Activated CD4-positive, alpha-beta T cell treated with anti-CD3 and anti-CD28 coated beads, Interleukin-2, amount 10 ng/mL, durations not matched to agents 7 days and 5 days (primary cell): ENCODE measurements around the gene ENDOD1. TPM values are rescaled to one million over a fixed set of nuclear protein-coding genes. Genes with fewer than 3 reads are reported as not detected.
"Not testable (repeated sequence)": the region's sequence is repeated elsewhere in the genome, so short reads cannot be mapped to it uniquely, and the experiment has no call there.

Experiments used
- CTCF ChIA-PET: fragments of 350-600 bp; sonication (Branson Sonifier 250); formaldehyde crosslinking; loops from one replicate; lab custom pipeline; 2021; ENCODE audit warnings: antibody characterized with exemption; lab: Charles Lee
- POLR2A ChIA-PET: fragments of 350-600 bp; sonication (Branson Sonifier 250); formaldehyde crosslinking; loops from one replicate; lab custom pipeline; 2021; ENCODE audit warnings: antibody characterized with exemption; lab: Charles Lee
- DNase-seq: peaks from one replicate; pipeline ENCODE4 v3.0.0-alpha.2; 2020
- H3K27ac Mint-ChIP-seq: one replicate; pipeline ENCODE4 v1.8.0; 2021; ENCODE audit warnings: mild to moderate bottlenecking, moderate library complexity, mixed read lengths
- H3K27me3 Mint-ChIP-seq: one replicate; pipeline ENCODE4 v1.8.0; 2021; ENCODE audit warnings: mixed read lengths
- H3K36me3 Mint-ChIP-seq: one replicate; pipeline ENCODE4 v1.8.0; 2021; ENCODE audit warnings: low read depth, mixed read lengths
- H3K4me1 Mint-ChIP-seq: one replicate; pipeline ENCODE4 v1.8.0; 2021; ENCODE audit warnings: mixed read lengths
- H3K4me3 Mint-ChIP-seq: one replicate; pipeline ENCODE4 v1.8.0; 2021; ENCODE audit warnings: mild to moderate bottlenecking, moderate library complexity, mixed read lengths
- H3K9me3 Mint-ChIP-seq: one replicate; pipeline ENCODE4 v1.8.0; 2021; ENCODE audit warnings: mixed read lengths
- total RNA-seq, 2 experiments: library from RNA; stranded (reverse); gene quantifications; one replicate each; pipeline ENCODE4 v1.2.3, GENCODE V29; 2021

ENDOD1 gene, protein sequence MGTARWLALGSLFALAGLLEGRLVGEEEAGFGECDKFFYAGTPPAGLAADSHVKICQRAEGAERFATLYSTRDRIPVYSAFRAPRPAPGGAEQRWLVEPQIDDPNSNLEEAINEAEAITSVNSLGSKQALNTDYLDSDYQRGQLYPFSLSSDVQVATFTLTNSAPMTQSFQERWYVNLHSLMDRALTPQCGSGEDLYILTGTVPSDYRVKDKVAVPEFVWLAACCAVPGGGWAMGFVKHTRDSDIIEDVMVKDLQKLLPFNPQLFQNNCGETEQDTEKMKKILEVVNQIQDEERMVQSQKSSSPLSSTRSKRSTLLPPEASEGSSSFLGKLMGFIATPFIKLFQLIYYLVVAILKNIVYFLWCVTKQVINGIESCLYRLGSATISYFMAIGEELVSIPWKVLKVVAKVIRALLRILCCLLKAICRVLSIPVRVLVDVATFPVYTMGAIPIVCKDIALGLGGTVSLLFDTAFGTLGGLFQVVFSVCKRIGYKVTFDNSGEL
- 10 to 100 TPM; 15.8 to 16.8 TPM for total RNA-seq

DNA sequence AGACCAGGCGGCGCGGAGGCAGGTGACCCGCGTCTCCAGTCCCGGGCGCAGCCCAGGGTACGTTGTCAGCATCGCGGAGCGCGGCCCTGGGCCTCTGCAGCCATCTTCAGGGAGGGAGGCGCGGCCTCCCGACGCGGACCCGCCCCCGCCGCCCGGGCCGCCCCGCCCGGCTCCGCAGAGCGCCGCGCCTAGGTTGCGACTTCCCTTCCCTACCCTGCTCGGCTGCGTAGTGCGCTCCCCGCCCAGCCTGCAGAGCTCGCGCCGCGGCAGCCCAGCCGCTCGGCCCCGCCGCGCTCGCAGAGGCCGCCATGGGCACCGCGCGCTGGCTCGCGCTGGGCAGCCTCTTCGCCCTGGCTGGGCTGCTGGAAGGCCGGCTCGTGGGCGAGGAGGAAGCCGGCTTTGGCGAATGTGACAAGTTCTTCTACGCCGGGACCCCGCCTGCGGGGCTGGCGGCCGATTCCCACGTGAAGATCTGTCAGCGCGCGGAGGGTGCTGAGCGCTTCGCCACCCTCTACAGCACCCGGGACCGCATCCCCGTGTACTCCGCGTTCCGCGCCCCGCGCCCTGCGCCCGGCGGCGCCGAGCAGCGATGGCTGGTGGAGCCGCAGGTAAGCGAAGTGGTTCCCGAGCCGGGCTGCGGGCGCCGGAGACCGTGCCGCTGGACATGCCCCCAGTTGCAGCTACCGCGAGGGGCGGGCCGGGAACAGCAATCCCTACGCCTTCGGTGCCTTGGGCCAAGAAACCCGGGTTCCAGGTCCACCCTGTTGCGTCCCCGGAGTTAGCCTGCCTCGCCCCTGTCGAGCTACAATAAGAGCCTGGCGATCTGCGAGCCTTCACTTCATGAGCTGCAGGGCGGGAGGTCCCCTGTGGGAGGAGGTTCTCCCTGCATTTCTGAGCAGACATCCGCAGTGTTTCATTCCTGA is at the start of gene ENDOD1:
Gene ENDOD1 (plus strand): TSS at position 227 of the 923 bp plus-strand sequence. CDS start 82 bp downstream, at position 309.
- H3K27me3 Mint-ChIP-seq: no peaks in the 10 kb centered on the region
- ChIA-PET POLR2A (interaction anchor here (0.9 to 2.1 kb wide), 2 partner anchors 22 to 1349 kb away, joined by 3 to 9 read pairs; partner anchors contain the start of genes C11orf54 and TAF1D), CTCF (interaction anchor here (0.9 to 8.1 kb wide), 10 partner anchors 9 to 1253 kb away, joined by 3 to 165 read pairs (median 4); partner anchors contain the start of genes CWC15, FAM76B, KDM4D and MAML2)
- peaks cover 63% of the 10 kb centered on the region for H3K4me1 Mint-ChIP-seq
- H3K36me3 Mint-ChIP-seq: peaks cover 9% of the 10 kb centered on the region
- DNase-seq: peak; percentile 83
- peak within 1 kb of the TSS; percentile 85 for H3K4me3 Mint-ChIP-seq
- H3K27ac Mint-ChIP-seq: peak within 1 kb of the TSS; percentile 97
- H3K9me3 Mint-ChIP-seq: no peaks in the 10 kb centered on the region

DNA sequence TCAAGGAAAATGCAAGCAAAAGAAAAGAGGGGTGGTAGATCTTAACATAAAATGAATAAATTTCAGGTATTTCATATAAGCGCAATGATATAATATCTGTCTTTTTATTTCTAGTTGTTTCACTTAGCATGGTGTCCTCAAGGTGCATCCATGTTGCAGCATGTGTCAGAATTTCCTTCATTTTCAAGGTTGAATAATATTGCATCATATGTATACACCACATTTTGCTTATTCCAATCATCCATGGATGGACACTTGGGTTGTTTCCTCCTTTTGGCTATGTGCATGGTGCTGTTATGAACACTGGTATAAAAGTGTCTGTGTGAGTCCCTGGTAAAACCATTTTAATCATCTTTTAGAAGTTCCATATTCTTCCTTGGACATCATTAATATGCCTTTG is 47.4 kb upstream of the ENDOD1 start:
- Mint-ChIP-seq H3K27me3 (peaks cover 43% of the 10 kb centered on the region), H3K4me1 (no peaks in the 10 kb centered on the region), H3K4me3 (no peak overlapping the region), H3K27ac (no peak overlapping the region), H3K36me3 (no peaks in the 10 kb centered on the region), H3K9me3 (no peaks in the 10 kb centered on the region)
- CTCF ChIA-PET: no interaction called here
- POLR2A ChIA-PET: no interaction called here
- no peak for DNase-seq

DNA sequence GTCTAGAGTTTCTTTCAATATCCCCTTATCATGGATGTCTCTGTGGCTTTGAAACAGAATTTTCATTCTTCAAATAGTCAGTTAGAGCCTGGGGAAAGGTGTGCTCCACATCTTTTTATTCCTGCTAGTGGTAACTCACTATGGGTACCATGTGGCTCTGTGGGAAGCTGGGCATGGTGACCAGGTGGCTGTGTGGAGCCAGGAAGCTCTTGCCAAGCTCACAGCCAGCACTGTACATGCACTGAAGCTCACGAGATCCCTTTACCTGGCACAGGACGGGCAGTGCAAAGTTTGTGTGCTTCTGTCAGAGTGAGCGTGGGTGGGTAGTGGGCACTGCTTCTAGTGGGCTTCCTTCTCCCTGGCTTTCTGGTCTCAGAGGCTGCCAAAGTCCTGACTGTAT is 46.7 kb upstream of the ENDOD1 start:
- Mint-ChIP-seq H3K36me3 (no peaks in the 10 kb centered on the region), H3K4me3 (no peak overlapping the region), H3K27ac (no peak overlapping the region), H3K4me1 (no peaks in the 10 kb centered on the region), H3K9me3 (no peaks in the 10 kb centered on the region), H3K27me3 (peaks cover 45% of the 10 kb centered on the region)
- ChIA-PET CTCF (no interaction called here), POLR2A (no interaction called here)
- no peak for DNase-seq

DNA sequence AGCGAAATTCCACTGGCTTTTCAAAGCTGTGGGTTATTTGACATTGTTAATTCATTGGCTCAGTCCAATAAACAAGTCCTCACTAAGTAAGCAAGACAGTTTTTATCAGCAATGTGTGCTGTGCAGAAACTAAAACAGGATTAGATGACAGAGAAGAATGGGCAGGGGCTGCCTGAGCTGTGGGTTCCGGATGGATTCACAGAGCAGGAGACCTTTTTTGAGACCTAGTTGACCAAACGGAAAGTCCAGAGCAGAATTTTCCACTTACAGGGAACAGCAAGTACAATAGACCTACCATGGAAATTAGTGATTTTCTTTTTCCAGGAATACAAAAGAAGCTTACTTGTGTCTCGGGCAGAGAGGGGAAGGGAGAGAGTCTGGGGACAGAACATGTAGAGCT is 45.6 kb upstream of the ENDOD1 start:
- ChIA-PET CTCF (interaction anchor here (0.6 to 1.6 kb wide), 2 partner anchors 70 to 879 kb away, joined by 3 read pairs; no protein-coding TSS in a partner anchor), POLR2A (no interaction called here)
- H3K4me3 Mint-ChIP-seq: no peak overlapping the region
- H3K27me3 Mint-ChIP-seq: peaks cover 38% of the 10 kb centered on the region
- no peaks in the 10 kb centered on the region for H3K36me3 Mint-ChIP-seq
- H3K27ac Mint-ChIP-seq: no peak overlapping the region
- H3K4me1 Mint-ChIP-seq: no peaks in the 10 kb centered on the region
- no peak for DNase-seq
- H3K9me3 Mint-ChIP-seq: no peaks in the 10 kb centered on the region

DNA sequence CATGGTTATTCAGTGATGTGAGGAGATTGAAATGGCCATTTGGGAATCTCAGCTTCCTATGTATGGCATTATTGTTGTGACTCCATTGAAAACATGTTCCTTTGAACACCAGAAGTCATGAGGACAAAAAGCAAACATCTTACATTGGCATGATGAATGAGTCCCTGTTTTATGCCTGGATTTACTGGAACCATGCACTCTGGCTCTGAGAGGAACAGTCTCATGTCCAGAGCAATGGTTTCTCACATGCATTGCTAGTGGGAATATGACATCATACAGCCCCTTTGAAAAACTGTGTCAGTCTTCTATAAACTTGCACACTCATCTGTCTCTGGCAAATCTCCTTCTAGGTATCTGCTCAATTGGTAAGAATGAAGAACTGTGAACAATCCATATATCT is 43.8 kb upstream of the ENDOD1 start:
- Mint-ChIP-seq H3K27me3 (peaks cover 38% of the 10 kb centered on the region), H3K36me3 (no peaks in the 10 kb centered on the region), H3K4me3 (no peak overlapping the region), H3K4me1 (no peaks in the 10 kb centered on the region), H3K9me3 (no peaks in the 10 kb centered on the region), H3K27ac (no peak overlapping the region)
- POLR2A ChIA-PET: no interaction called here
- no peak for DNase-seq
- CTCF ChIA-PET: interaction anchor here (0.5 kb wide), 1 partner anchor 565 kb away, joined by 4 read pairs; no protein-coding TSS in a partner anchor

DNA sequence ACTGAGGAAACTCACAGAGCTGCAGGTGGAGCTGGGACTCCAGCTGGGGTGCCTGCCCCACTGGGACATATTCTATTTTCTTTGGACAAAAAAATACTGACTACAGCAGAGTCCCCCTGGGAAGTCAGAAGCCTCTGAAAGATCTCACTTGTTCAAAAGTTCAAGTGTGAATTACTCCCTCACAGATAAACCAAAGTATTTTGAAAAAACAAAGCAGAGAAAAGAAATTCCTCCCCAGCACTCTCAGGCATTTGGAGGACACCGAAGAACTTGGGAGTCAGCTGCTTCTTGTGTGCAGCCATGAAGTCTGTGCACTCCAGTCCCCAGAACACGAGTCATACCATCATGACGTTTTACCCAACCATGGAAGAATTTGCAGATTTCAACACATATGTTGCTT is 40.5 kb upstream of the ENDOD1 start, which contains the start of gene KDM4F:
Gene KDM4F (plus strand): TSS at position 301 of the 400 bp plus-strand sequence.
- H3K9me3 Mint-ChIP-seq, DNase-seq, H3K4me3 Mint-ChIP-seq, H3K36me3 Mint-ChIP-seq, POLR2A ChIA-PET, H3K27ac Mint-ChIP-seq, H3K4me1 Mint-ChIP-seq: not testable (repeated sequence)
- H3K27me3 Mint-ChIP-seq: peaks cover 41% of the 10 kb centered on the region
- CTCF ChIA-PET: interaction anchor here (1.2 kb wide), 1 partner anchor 8 kb away, joined by 3 read pairs; no protein-coding TSS in a partner anchor

DNA sequence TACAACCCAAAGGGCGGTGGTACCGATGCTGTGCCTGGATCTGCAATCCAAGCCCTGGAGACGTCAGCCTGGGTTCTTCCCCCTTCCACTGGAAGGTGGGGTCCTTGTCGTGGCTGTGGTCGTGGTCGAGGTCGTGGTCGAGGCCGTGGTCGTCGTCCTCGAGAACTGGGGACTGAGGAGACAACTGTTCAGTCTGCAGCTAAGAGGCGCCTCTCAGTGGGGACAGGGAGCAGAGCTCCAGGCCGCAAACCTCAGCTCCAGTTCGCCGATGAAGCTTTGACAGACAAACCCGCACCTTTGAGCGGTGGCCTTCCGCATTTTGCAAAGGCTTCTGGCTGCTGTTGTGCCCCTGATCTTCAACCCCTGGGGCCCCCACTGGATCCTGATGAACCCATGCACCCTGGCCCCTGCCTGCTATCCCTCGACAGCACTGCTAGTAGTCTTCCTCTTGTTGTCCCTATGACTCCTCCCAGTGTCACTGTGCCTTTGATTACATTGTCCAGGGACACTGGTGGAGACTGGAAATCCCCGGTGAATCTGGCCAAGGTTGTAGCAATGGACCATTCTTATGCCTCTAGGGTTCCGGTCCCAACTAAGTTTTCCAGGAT is 38.9 kb upstream of the ENDOD1 start:
- Mint-ChIP-seq H3K36me3 (no peaks in the 10 kb centered on the region), H3K4me1 (no peaks in the 10 kb centered on the region), H3K4me3 (no peak overlapping the region), H3K27me3 (peaks cover 40% of the 10 kb centered on the region), H3K27ac (no peak overlapping the region), H3K9me3 (no peaks in the 10 kb centered on the region)
- ChIA-PET CTCF (interaction anchor here (0.5 kb wide), 1 partner anchor 651 kb away, joined by 3 read pairs; no protein-coding TSS in a partner anchor), POLR2A (no interaction called here)
- no peak for DNase-seq

DNA sequence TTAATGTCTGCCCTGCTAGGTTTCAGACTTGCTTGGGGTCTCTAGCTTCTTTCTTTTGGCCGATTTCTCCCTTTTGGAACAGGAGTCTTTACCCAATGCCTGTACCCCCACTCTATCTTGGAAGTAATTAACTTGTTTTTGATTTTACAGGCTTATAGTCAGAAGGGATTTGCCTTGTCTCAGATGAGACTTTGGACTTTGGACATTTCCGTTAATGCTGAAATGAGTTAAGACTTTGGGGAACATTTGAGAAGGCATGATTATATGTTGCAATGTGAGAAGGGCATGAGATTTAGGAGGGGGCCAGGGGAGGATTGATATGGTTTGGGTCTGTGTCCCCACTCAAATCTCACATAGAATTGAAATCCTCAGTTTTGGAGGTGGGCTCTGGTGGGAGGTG is 35.3 kb upstream of the ENDOD1 start:
- POLR2A ChIA-PET: no interaction called here
- Mint-ChIP-seq H3K27me3 (peaks cover 28% of the 10 kb centered on the region), H3K36me3 (no peaks in the 10 kb centered on the region), H3K4me1 (no peaks in the 10 kb centered on the region), H3K9me3 (no peaks in the 10 kb centered on the region), H3K4me3 (no peak overlapping the region), H3K27ac (no peak overlapping the region)
- CTCF ChIA-PET: no interaction called here
- DNase-seq: no peak

DNA sequence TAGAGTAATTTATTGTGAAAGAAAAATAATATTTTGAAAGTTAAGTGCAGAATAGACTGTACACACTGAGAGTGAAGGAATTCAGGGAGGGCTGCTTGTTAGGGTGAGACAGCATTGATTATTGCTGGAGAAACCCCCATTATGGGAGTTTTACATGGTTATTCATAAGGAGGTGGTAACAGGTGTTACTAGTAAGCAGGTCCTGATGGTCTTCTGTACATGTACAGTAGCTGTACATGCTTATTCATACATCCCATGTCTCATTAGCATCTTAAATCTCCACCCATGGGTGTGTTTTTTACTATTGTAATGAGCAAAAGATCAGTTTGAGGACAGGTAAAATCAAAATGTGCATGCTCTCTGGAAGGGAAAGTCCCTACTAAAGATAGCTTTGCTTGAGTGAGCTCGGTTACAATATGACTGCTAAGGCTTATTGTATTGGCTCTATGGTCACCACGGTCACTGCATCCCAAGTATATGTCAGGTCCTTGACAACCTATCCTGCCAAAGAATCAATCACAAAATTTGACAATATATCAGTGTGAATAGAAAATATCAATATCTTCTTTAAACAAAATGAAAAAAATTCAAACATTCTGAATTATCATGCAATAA is 34.3 kb upstream of the ENDOD1 start:
- DNase-seq: no peak
- CTCF ChIA-PET: interaction anchor here (1.2 kb wide), 1 partner anchor 12 kb away, joined by 3 read pairs; no protein-coding TSS in a partner anchor
- POLR2A ChIA-PET: no interaction called here
- Mint-ChIP-seq H3K9me3 (no peaks in the 10 kb centered on the region), H3K4me3 (no peak overlapping the region), H3K4me1 (no peaks in the 10 kb centered on the region), H3K27ac (no peak overlapping the region), H3K27me3 (peaks cover 34% of the 10 kb centered on the region), H3K36me3 (no peaks in the 10 kb centered on the region)

DNA sequence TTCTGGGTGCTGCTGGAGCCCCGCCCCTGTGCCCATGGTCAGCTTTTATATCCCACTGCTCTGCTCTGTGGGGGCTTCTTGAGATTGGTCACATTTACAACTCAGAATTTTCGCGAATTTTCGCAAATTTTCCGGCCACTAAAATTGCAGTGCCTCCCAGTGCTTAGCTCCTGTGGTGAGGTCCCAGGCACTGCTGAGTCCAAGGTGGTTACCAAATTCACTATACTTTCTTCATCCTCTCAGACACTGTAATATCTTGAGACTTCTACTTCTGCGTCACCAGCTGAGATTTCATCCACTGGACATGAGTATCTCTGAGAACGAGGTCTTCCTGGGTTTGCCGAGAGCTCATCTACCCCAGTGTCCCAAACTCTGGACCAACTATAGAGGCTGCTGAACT is 31.7 kb upstream of the ENDOD1 start:
- Mint-ChIP-seq H3K36me3 (no peaks in the 10 kb centered on the region), H3K4me1 (no peaks in the 10 kb centered on the region), H3K4me3 (no peak overlapping the region), H3K27ac (no peak overlapping the region), H3K9me3 (no peaks in the 10 kb centered on the region), H3K27me3 (peaks cover 50% of the 10 kb centered on the region)
- ChIA-PET POLR2A (no interaction called here), CTCF (interaction anchor here (0.5 kb wide), 1 partner anchor 1301 kb away, joined by 5 read pairs; no protein-coding TSS in a partner anchor)
- DNase-seq: no peak

DNA sequence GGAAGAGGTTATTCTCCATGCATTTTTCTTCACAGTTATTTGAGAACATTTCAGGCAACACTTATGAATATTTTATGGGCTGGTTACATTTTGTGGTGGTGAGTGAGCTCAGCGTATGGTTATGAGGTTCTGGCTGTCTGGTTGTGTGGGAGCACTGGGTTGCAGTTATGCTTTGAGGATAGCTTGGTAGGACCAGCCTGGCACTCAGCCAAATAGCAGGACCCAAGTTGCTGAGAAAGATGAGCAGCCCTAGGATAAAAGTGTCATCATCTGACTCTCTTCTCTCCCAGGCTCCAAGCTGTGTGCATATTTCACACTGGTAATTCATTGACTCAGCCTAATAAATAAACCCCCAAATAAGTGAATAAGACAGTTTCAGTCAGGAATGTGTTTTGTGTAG is 31.0 kb upstream of the ENDOD1 start:
- Mint-ChIP-seq H3K36me3 (no peaks in the 10 kb centered on the region), H3K27me3 (peaks cover 48% of the 10 kb centered on the region), H3K4me3 (no peak overlapping the region), H3K4me1 (no peaks in the 10 kb centered on the region), H3K9me3 (no peaks in the 10 kb centered on the region), H3K27ac (no peak overlapping the region)
- no peak for DNase-seq
- CTCF ChIA-PET: interaction anchor here (0.5 to 1.5 kb wide), 2 partner anchors 92 to 1302 kb away, joined by 4 to 5 read pairs; no protein-coding TSS in a partner anchor
- POLR2A ChIA-PET: no interaction called here
